ENCODE data around the gene PNMA1.

Gene PNMA1

DNA sequence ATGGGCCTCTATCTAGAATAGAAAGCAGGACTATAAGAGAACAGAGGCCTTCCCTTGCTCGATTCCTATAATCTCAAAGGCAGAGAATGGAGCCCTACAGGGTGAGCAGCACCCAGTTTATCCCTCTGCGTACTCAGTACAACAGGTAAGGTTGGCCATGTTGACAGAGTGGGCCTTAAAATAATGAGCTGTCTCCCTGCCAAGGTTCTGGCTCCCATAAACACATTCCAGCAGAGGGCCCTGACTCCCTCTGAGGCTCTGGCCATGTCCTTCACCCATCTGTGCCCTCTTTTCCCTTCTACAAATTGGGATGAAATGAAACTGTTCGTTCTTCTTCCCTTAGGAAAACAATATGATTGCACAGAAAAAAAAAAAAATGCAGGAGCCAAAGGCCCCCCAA, 16.9 kb upstream of the PNMA1 start:
- no peak for TF ChIP-seq EGR1 (IDR thresholded peaks at IDR 0.05)
- TF ChIP-seq EP300 (IDR thresholded peaks at IDR 0.05; ENCODE audit: borderline replicate concordance), result no peak
- TF ChIP-seq RAD21 (IDR thresholded peaks at IDR 0.05; ENCODE audit: low read depth), result no peak; the same call in 1 of the 2 replicates
- no peak for TF ChIP-seq MAX (IDR thresholded peaks at IDR 0.05)
- no peak for TF ChIP-seq YY1 (IDR thresholded peaks at IDR 0.05; ENCODE audit: low read depth)
- TF ChIP-seq CEBPB (IDR thresholded peaks at IDR 0.05), result no peak
- no peak for TF ChIP-seq FOXM1 (IDR thresholded peaks at IDR 0.05; ENCODE audit: borderline replicate concordance, low read depth)
- no peak for TF ChIP-seq TEAD4 (IDR thresholded peaks at IDR 0.05)
- no peak for TF ChIP-seq ZBTB7A (IDR thresholded peaks at IDR 0.05; ENCODE audit: low read depth)
- TF ChIP-seq REST (IDR thresholded peaks at IDR 0.05; ENCODE audit: low read depth), result no peak

DNA sequence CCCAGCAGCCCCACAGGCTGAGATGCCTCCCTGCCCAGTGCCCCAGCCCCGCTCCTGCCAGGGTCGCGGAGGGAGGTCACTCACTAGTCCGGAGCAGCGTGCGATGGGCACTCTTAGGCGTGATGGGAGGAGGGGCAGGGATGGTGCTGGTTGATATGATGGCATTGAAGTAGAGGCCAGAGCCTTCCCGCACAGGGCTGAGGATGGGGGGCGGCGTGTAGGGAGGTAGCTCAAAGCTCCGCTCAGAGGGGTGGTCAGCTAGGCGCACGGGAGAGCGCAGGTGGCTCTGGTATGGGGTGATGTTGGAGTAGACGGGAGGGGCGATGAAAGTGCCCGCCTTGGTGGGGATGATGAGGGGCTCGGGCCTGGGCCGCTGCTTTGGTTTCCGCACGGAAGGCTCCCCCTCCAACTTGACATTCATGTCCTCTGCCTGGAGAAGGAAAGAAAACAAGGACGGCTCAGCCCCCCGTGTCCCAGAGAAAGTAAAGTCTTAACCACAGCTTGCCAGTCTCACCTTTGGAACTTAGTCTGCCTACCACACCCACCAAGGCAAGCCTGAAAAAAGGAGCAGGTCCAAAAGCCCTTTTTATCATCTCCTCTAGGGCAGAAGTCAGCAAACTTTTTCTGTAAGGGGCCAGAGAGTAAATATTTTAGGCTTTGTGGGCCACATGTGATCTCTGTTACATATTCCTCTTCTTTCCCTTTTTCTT, 15.5 kb upstream of the PNMA1 start:
- TF ChIP-seq TEAD4 (IDR thresholded peaks at IDR 0.05) (no peak), TCF12 (IDR thresholded peaks at IDR 0.05; ENCODE audit: low read depth) (no peak), YY1 (IDR thresholded peaks at IDR 0.05; ENCODE audit: low read depth) (no peak), EGR1 (IDR thresholded peaks at IDR 0.05) (no peak), CEBPB (IDR thresholded peaks at IDR 0.05) (no peak), EP300 (IDR thresholded peaks at IDR 0.05; ENCODE audit: borderline replicate concordance) (no peak), RAD21 (IDR thresholded peaks at IDR 0.05; ENCODE audit: low read depth) (no peak), REST (IDR thresholded peaks at IDR 0.05; ENCODE audit: low read depth) (no peak), NFIC (IDR thresholded peaks at IDR 0.05) (no peak), TAF1 (IDR thresholded peaks at IDR 0.05; ENCODE audit: low read depth) (no peak), MAX (IDR thresholded peaks at IDR 0.05) (no peak), FOXM1 (IDR thresholded peaks at IDR 0.05; ENCODE audit: borderline replicate concordance, low read depth) (no peak), ZBTB7A (IDR thresholded peaks at IDR 0.05; ENCODE audit: low read depth) (no peak)
- TF ChIP-seq, protein P1, sequence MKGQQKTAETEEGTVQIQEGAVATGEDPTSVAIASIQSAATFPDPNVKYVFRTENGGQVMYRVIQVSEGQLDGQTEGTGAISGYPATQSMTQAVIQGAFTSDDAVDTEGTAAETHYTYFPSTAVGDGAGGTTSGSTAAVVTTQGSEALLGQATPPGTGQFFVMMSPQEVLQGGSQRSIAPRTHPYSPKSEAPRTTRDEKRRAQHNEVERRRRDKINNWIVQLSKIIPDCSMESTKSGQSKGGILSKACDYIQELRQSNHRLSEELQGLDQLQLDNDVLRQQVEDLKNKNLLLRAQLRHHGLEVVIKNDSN (IDR thresholded peaks at IDR 0.05), result no peak

- TF ChIP-seq RAD21 (IDR thresholded peaks at IDR 0.05; ENCODE audit: low read depth) (peak; percentile 99), CREB1 (IDR thresholded peaks at IDR 0.05; ENCODE audit: low read depth) (no peak)
Observed at GRCh38 chr14:73728717-73729330, 14.6 kb upstream of the PNMA1 start.

DNA sequence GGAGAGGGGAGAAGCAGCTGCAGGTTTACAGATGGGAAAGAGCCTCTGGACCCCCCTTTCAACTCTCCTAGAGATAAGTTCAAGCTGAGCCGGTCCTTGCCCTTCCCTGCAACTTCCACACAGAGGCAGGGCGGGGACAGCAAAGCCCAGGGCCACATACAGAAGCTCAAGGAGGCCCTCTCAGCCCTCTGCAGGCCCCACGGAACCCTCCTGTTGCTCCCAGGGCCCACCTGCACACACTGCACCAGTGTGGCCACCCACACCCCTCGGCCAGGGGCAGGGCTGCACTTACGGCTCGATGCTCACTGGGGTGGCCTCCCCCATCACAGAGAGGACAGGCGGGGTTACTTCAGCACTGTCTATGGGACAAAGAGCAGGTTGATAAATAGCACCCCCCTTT, 13.0 kb upstream of the PNMA1 start:
- TF ChIP-seq EP300 (IDR thresholded peaks at IDR 0.05; ENCODE audit: borderline replicate concordance), result no peak
- TF ChIP-seq FOXM1 (IDR thresholded peaks at IDR 0.05; ENCODE audit: borderline replicate concordance, low read depth), result no peak
- TF ChIP-seq TAF1 (IDR thresholded peaks at IDR 0.05; ENCODE audit: low read depth), result no peak
- TF ChIP-seq NFIC (IDR thresholded peaks at IDR 0.05), result no peak
- no peak for TF ChIP-seq YY1 (IDR thresholded peaks at IDR 0.05; ENCODE audit: low read depth)
- no peak for TF ChIP-seq TEAD4 (IDR thresholded peaks at IDR 0.05)
- TF ChIP-seq CREB1 (IDR thresholded peaks at IDR 0.05; ENCODE audit: low read depth), result no peak
- TF ChIP-seq, protein P1 (IDR thresholded peaks at IDR 0.05), result no peak
- TF ChIP-seq EGR1 (IDR thresholded peaks at IDR 0.05), result no peak
- no peak for TF ChIP-seq TCF12 (IDR thresholded peaks at IDR 0.05; ENCODE audit: low read depth)
- no peak for TF ChIP-seq CEBPB (IDR thresholded peaks at IDR 0.05)
- TF ChIP-seq RAD21 (IDR thresholded peaks at IDR 0.05; ENCODE audit: low read depth), result no peak

GRCh38 chr14:73726025-73726961, 12.1 kb upstream of the PNMA1 start:
- TF ChIP-seq, protein P1 (IDR thresholded peaks at IDR 0.05), result no peak
- TF ChIP-seq MAX (IDR thresholded peaks at IDR 0.05) (no peak), TEAD4 (IDR thresholded peaks at IDR 0.05) (no peak), TCF12 (IDR thresholded peaks at IDR 0.05; ENCODE audit: low read depth) (no peak), TAF1 (IDR thresholded peaks at IDR 0.05; ENCODE audit: low read depth) (no peak), RAD21 (IDR thresholded peaks at IDR 0.05; ENCODE audit: low read depth) (no peak), FOXM1 (IDR thresholded peaks at IDR 0.05; ENCODE audit: borderline replicate concordance, low read depth) (no peak), EP300 (IDR thresholded peaks at IDR 0.05; ENCODE audit: borderline replicate concordance) (no peak), REST (IDR thresholded peaks at IDR 0.05; ENCODE audit: low read depth) (no peak), NFIC (IDR thresholded peaks at IDR 0.05) (no peak), CEBPB (IDR thresholded peaks at IDR 0.05) (no peak), ZBTB7A (IDR thresholded peaks at IDR 0.05; ENCODE audit: low read depth) (no peak), CREB1 (IDR thresholded peaks at IDR 0.05; ENCODE audit: low read depth) (no peak), YY1 (IDR thresholded peaks at IDR 0.05; ENCODE audit: low read depth) (no peak)

Data from Ishikawa (cell line).